Vagina (tissue), 2 donors: ENCODE data around the gene ADCY7. TPM values are rescaled to one million over a fixed set of nuclear protein-coding genes. Genes with fewer than 3 reads are reported as not detected.

Source experiments
- DNase-seq, 2 donors: peaks; one replicate each; pipeline ENCODE4 v3.0.0-alpha.2; 2017; ENCODE audit errors: extremely low spot score in 2 of 2
- H3K27ac ChIP-seq: fragments of 200-600 bp; sonication (generic); one replicate; pipeline ENCODE4 v1.5.1; 2019
- H3K27me3 ChIP-seq: fragments of 200-600 bp; sonication (generic); one replicate; pipeline ENCODE4 v1.5.1; 2019
- H3K36me3 ChIP-seq, 2 donors: fragments of 200-600 bp; sonication (generic); one replicate each; pipeline ENCODE4 v1.5.1; 2017 to 2019
- H3K4me1 ChIP-seq: fragments of 200-600 bp; sonication (generic); one replicate; pipeline ENCODE4 v1.5.1; 2019
- H3K4me3 ChIP-seq, 2 donors: fragments of 200-600 bp; sonication (generic); 1 replicate in 1 of 2; 2 replicates in 1 of 2; pipeline ENCODE4 v1.5.1; 2016 to 2019
- H3K9me3 ChIP-seq: fragments of 200-600 bp; sonication (generic); one replicate; pipeline ENCODE4 v1.5.1; 2019
- POLR2A ChIP-seq, 2 donors: fragments of 450-650 bp; IDR thresholded peaks; one replicate each; pipeline ENCODE4 v1.6.1; 2017; ENCODE audit warnings: antibody characterized with exemption in 2 of 2, mild to moderate bottlenecking in 2 of 2, moderate library complexity in 2 of 2
- POLR2AphosphoS5 ChIP-seq, 2 donors: sonication (generic); formaldehyde crosslinking; IDR thresholded peaks; one replicate each; pipeline ENCODE4 v1.9.0; 2017; ENCODE audit warnings: antibody characterized with exemption in 2 of 2, mild to moderate bottlenecking in 2 of 2, low read depth in 1 of 2; ENCODE audit not compliant: insufficient read depth in 1 of 2
- intact Hi-C: fragments of 100-400 bp; cut with DNase I; formaldehyde crosslinking; loops from one replicate; pipeline ENCODE4 v1.15.1; 2023
- total RNA-seq: library from RNA; depleted of rRNA; stranded (reverse); fragments of >200 nt; gene quantifications from one replicate; pipeline ENCODE4 v1.2.3, GENCODE V29; 2016
- TF ChIP-seq, protein P1 (sequence below), 3 experiments: fragments of 450-650 bp in 2 of 3; fragments of 200-600 bp in 1 of 3; sonication (generic) in 1 of 3; IDR thresholded peaks; one replicate each; pipeline ENCODE4 v1.5.1; 2017 to 2019; ENCODE audit warnings: antibody characterized with exemption in 3 of 3, mild to moderate bottlenecking in 2 of 3, moderate library complexity in 2 of 3

Gene ADCY7
- total RNA-seq, 1 donor from 2014 or later, result 18.9 TPM

- Histone ChIP-seq H3K27me3 (no peaks in the 10 kb centered on the region), H3K9me3 (no peaks in the 10 kb centered on the region), H3K36me3 (peaks cover 0 to 31% of the 10 kb centered on the region in 2 donors), H3K4me3 (no peak overlapping the region), H3K4me1 (no peaks in the 10 kb centered on the region), H3K27ac (no peak overlapping the region)
- TF ChIP-seq POLR2AphosphoS5 (IDR thresholded peaks at IDR 0.05; ENCODE audit: insufficient read depth in 1 of 2, low read depth in 1 of 2), result no peak
- TF ChIP-seq POLR2A (IDR thresholded peaks at IDR 0.05), result no peak
- TF ChIP-seq, protein P1, sequence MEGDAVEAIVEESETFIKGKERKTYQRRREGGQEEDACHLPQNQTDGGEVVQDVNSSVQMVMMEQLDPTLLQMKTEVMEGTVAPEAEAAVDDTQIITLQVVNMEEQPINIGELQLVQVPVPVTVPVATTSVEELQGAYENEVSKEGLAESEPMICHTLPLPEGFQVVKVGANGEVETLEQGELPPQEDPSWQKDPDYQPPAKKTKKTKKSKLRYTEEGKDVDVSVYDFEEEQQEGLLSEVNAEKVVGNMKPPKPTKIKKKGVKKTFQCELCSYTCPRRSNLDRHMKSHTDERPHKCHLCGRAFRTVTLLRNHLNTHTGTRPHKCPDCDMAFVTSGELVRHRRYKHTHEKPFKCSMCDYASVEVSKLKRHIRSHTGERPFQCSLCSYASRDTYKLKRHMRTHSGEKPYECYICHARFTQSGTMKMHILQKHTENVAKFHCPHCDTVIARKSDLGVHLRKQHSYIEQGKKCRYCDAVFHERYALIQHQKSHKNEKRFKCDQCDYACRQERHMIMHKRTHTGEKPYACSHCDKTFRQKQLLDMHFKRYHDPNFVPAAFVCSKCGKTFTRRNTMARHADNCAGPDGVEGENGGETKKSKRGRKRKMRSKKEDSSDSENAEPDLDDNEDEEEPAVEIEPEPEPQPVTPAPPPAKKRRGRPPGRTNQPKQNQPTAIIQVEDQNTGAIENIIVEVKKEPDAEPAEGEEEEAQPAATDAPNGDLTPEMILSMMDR (IDR thresholded peaks at IDR 0.05), result no peak
- intact Hi-C loops, result loop anchor here (10.0 kb wide), 1 partner anchor 204 kb away; the partner anchor contains the start of gene CNEP1R1
- no peak for DNase-seq
Observed at GRCh38 chr16:50228364-50228868, 37.9 kb upstream of the ADCY7 start.

DNA sequence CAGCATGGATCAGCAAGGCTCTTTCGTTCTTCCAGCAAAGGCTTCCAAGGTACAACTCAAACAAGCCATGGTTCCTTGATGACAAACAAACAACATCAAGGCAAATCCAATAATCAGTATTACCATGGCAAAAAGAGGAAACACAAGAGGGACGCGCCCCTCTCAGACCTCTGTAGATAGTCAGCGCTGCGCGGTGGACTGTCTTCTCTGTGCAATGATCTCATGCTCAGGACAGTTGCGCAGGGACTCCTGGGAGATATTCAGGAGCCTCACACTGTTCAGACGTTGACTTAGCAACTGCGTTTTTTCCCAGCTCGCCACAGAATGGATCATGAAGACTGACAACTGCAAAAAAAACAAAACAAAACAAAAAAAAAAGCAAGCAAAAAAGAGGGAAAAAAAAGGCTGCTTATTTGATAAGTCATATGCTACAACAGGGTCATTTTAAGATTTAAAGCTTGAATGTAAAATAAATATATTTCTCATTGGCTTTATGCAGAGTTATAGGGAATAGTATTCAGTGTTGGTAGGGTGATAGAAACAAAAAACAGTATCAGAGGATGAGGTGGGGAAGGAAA lies 37.1 kb upstream of the ADCY7 start:
- H3K4me3 ChIP-seq, result no peak overlapping the region
- no peaks in the 10 kb centered on the region for H3K4me1 ChIP-seq
- no peak for DNase-seq
- TF ChIP-seq POLR2A (IDR thresholded peaks at IDR 0.05), result no peak
- TF ChIP-seq, protein P1 (IDR thresholded peaks at IDR 0.05), result no peak
- no peak for TF ChIP-seq POLR2AphosphoS5 (IDR thresholded peaks at IDR 0.05; ENCODE audit: insufficient read depth in 1 of 2, low read depth in 1 of 2)
- peaks cover 0 to 31% of the 10 kb centered on the region in 2 donors for H3K36me3 ChIP-seq
- no peaks in the 10 kb centered on the region for H3K9me3 ChIP-seq
- intact Hi-C loops, result loop anchor here (10.0 kb wide), 1 partner anchor 204 kb away; the partner anchor contains the start of gene CNEP1R1
- H3K27ac ChIP-seq, result no peak overlapping the region
- no peaks in the 10 kb centered on the region for H3K27me3 ChIP-seq

- H3K4me1 ChIP-seq, result peaks cover 11% of the 10 kb centered on the region
- TF ChIP-seq, protein P1 (IDR thresholded peaks at IDR 0.05), result no peak
- TF ChIP-seq POLR2AphosphoS5 (IDR thresholded peaks at IDR 0.05; ENCODE audit: insufficient read depth in 1 of 2, low read depth in 1 of 2), result no peak
- TF ChIP-seq POLR2A (IDR thresholded peaks at IDR 0.05), result no peak
- no peak overlapping the region for H3K4me3 ChIP-seq
- no peaks in the 10 kb centered on the region for H3K9me3 ChIP-seq
- H3K27me3 ChIP-seq, result no peaks in the 10 kb centered on the region
- H3K27ac ChIP-seq, result no peak overlapping the region
- intact Hi-C loops, result no loop called here
- no peak for DNase-seq
- H3K36me3 ChIP-seq, result no peaks in the 10 kb centered on the region
Observed at GRCh38 chr16:50234771-50235556, 31.4 kb upstream of the ADCY7 start.

DNA sequence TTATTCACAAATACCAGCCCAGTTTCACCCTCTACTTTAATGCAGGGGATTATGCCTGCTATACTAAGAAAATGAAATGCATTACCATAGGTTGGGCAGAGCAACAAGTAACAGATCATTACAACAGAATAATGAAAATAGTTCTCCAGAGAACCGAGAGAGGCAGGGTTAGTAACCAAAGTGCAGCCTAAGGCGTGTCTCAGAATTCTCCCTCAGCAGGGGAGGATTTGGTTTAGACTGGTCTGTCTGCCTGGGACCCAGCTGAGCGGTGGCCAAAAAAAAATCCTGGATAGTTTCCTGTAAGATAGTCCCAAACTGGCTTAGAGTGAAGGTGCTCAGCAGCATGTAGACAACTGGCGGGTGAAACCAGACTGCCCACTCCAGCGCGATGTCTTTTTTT lies 30.8 kb upstream of the ADCY7 start:
- peaks cover 11% of the 10 kb centered on the region for H3K4me1 ChIP-seq
- no peak for TF ChIP-seq POLR2A (IDR thresholded peaks at IDR 0.05)
- TF ChIP-seq, protein P1 (IDR thresholded peaks at IDR 0.05), result no peak
- no peak for TF ChIP-seq POLR2AphosphoS5 (IDR thresholded peaks at IDR 0.05; ENCODE audit: insufficient read depth in 1 of 2, low read depth in 1 of 2)
- no peaks in the 10 kb centered on the region for H3K36me3 ChIP-seq
- intact Hi-C loops, result no loop called here
- no peaks in the 10 kb centered on the region for H3K9me3 ChIP-seq
- no peak for DNase-seq
- no peak overlapping the region for H3K4me3 ChIP-seq
- no peaks in the 10 kb centered on the region for H3K27me3 ChIP-seq
- no peak overlapping the region for H3K27ac ChIP-seq
